Neural cell (in vitro differentiated cells): ENCODE results near the gene ACSM4.

ENCODE experiments used
- CTCF ChIP-seq: fragments of 450-650 bp; IDR thresholded peaks from 2 replicates; pipeline ENCODE4 v1.5.1; 2014; ENCODE audit warnings: antibody characterized with exemption, mild to moderate bottlenecking, moderate library complexity; ENCODE audit not compliant: poor library complexity, severe bottlenecking
- EP300 ChIP-seq: fragments of 450-650 bp; conservative IDR thresholded peaks from 2 replicates; pipeline ENCODE4 v1.6.1; 2014; ENCODE audit warnings: antibody characterized with exemption, mild to moderate bottlenecking, moderate library complexity; ENCODE audit not compliant: poor library complexity, severe bottlenecking

GRCh38 chr12:7344833-7345606 lies 41.1 kb downstream of the ACSM4 start:
- TF ChIP-seq CTCF (no peak), EP300 (no peak)
